ENCODE measurements around the gene MBD3.

The MBD3 gene

DNA sequence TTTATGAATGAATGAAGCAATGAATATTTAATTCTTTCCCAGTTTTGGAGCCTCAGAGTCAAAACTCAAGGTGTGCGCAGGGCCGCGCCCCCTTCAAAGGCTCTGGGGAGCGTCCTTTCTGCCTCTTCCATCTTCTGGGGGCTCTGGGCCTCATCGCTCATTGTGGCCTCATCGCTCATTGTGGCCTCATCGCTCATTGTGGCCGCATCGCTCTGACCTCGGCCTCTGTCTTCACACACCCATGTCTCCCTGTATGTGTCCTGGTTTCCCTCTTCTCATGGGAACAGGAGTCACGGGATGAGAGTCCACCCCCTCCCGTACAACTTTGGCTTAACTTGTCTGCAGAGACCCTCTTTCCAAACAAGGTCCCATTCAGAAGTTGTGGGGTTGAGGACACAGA lies 21.3 kb downstream of the MBD3 start:
- TF ChIP-seq, protein P1, sequence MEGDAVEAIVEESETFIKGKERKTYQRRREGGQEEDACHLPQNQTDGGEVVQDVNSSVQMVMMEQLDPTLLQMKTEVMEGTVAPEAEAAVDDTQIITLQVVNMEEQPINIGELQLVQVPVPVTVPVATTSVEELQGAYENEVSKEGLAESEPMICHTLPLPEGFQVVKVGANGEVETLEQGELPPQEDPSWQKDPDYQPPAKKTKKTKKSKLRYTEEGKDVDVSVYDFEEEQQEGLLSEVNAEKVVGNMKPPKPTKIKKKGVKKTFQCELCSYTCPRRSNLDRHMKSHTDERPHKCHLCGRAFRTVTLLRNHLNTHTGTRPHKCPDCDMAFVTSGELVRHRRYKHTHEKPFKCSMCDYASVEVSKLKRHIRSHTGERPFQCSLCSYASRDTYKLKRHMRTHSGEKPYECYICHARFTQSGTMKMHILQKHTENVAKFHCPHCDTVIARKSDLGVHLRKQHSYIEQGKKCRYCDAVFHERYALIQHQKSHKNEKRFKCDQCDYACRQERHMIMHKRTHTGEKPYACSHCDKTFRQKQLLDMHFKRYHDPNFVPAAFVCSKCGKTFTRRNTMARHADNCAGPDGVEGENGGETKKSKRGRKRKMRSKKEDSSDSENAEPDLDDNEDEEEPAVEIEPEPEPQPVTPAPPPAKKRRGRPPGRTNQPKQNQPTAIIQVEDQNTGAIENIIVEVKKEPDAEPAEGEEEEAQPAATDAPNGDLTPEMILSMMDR (IDR thresholded peaks at IDR 0.05; ENCODE audit: low read depth, low read length, missing control alignments) = no peak
- Histone ChIP-seq H3K27ac (no peak overlapping the region), H3K4me3 (ENCODE audit: low read depth, low read length) (no peak overlapping the region), H3K36me3 (replicated peaks) (no peaks in the 10 kb centered on the region), H3K27me3 (replicated peaks) (no peaks in the 10 kb centered on the region)
- DNase-seq = no peak
- in situ Hi-C loops (cut with HindIII; ENCODE audit: low pct_ligation_motif_present, low sequenced_read_pairs) = no loop called here

DNA sequence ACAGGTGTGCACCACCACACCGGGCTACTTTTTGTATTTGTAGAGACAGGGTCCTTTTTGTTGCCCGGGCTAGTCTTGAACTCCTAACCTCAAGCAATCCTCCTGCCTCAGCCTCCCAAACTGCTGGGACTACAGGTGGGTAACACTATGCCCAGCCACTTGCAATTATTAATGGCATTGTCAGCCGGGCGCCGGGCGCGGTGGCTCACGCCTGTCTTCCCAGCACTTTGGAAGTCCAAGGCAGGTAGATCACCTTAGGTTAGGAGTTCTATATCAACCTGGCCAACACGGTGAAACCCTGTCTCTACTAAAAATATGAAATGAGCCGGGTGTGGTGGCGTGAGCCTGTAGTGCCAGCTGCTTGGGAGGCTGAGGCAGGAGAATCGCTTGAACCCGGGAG lies 21.8 kb downstream of the MBD3 start:
- in situ Hi-C loops (cut with HindIII; ENCODE audit: low pct_ligation_motif_present, low sequenced_read_pairs) = no loop called here
- no peak for DNase-seq
- H3K36me3 ChIP-seq (replicated peaks) = no peaks in the 10 kb centered on the region
- no peaks in the 10 kb centered on the region for H3K27me3 ChIP-seq (replicated peaks)
- no peak overlapping the region for H3K27ac ChIP-seq
- TF ChIP-seq, protein P1 (IDR thresholded peaks at IDR 0.05; ENCODE audit: low read depth, low read length, missing control alignments) = no peak
- no peak overlapping the region for H3K4me3 ChIP-seq (ENCODE audit: low read depth, low read length)

DNA sequence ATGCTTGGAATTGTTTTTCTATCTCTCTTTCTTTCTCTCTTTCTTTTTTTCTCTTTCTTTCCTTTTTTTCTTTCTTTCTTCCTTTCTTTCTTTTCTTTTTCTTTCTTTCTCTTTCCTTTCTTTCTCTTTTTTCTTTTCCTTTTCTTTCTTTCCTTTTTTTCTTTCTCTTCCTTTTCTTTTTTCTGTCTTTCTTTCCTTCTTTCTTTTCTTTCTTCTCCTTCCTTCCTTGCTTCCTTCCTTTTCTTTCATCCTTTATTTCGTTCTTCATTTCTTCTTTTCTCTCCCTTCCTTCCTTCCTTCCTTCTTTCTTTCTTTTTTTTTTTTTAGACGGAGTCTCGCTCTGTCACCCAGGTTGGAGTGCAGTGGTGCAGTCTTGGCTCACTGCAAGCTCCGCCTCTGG lies 22.7 kb downstream of the MBD3 start:
- H3K27ac ChIP-seq = no peak overlapping the region
- TF ChIP-seq, protein P1 (IDR thresholded peaks at IDR 0.05; ENCODE audit: low read depth, low read length, missing control alignments) = no peak
- no peaks in the 10 kb centered on the region for H3K27me3 ChIP-seq (replicated peaks)
- DNase-seq = no peak
- peaks cover 2% of the 10 kb centered on the region for H3K36me3 ChIP-seq (replicated peaks)
- H3K4me3 ChIP-seq (ENCODE audit: low read depth, low read length) = no peak overlapping the region
- in situ Hi-C loops (cut with HindIII; ENCODE audit: low pct_ligation_motif_present, low sequenced_read_pairs) = no loop called here

DNA sequence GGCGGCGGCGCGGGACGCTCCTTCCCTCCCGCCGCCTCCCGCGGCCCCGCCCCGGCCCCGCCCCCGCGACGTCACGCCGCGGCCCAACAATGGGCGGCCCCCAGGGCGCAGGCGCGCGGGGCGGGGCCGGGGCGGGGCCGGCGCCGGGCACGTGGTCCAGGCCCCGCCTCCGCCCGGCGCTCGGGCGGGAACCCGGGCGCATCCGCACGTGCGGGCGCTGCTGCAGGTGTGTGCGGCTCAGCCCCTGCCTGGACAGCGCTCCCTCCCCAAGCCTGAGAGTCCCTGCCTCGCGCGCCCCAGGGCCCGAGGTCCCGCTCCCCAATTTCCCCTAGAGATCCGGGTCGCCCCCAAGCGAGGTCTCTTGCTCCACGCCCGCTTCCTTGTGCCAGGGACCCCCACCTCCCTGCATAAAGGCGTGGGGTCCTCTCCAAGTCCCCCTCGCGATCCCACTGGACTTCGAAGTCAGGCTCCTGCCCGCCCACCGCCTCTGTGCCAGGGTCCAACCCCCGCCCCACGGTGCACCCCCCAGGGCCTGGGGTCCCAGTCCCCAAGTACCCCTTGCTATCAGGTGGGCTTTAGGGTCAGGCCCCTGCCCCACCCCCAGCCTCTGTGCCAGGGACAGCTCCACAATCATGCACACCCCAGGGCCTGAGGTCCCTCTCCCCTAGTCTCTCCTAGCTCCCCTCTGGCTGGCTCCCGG lies 24.2 kb downstream of the MBD3 start, which contains the start of gene MEX3D:
TSS of gene MEX3D (minus strand) at position 6 of the 700 bp plus-strand sequence. CDS start 267 bp downstream, outside the sequence.
- Histone ChIP-seq H3K27me3 (replicated peaks) (no peaks in the 10 kb centered on the region), H3K36me3 (replicated peaks) (peaks cover 2% of the 10 kb centered on the region), H3K4me3 (ENCODE audit: low read depth, low read length) (peak within 1 kb of the TSS; percentile 79), H3K27ac (peak within 1 kb of the TSS; percentile 86)
- in situ Hi-C loops (cut with HindIII; ENCODE audit: low pct_ligation_motif_present, low sequenced_read_pairs) = no loop called here
- TF ChIP-seq, protein P1 (IDR thresholded peaks at IDR 0.05; ENCODE audit: low read depth, low read length, missing control alignments) = no peak
- DNase-seq = peak; percentile 9

DNA sequence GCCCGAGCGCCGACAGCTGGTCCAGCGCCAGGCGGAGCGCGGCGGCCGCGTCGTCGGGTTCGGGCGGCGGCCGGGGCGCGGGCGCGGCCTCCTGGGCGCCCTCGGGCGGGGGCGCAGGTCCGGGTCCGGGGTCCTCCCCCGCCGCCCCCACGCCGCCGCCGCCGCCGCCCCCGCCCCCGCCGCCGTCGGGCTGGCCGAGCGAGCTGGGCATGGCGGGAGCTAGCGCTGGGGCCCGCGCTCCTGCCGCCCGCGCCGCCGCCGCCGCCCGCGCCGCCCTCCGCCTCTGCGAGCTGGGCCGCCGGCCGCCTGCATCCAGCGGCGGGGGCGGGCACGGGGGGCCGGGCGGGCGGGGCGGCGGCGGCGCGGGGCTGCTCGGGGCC lies 24.8 kb downstream of the MBD3 start:
- Histone ChIP-seq H3K27ac (no peak overlapping the region), H3K4me3 (ENCODE audit: low read depth, low read length) (peak overlapping the region; percentile 79), H3K36me3 (replicated peaks) (peaks cover 2% of the 10 kb centered on the region), H3K27me3 (replicated peaks) (no peaks in the 10 kb centered on the region)
- TF ChIP-seq, protein P1 (IDR thresholded peaks at IDR 0.05; ENCODE audit: low read depth, low read length, missing control alignments) = no peak
- in situ Hi-C loops (cut with HindIII; ENCODE audit: low pct_ligation_motif_present, low sequenced_read_pairs) = no loop called here
- no peak for DNase-seq

Measured in brain microvascular endothelial cell (primary cell).